Coronary artery (tissue), 2 donors: ENCODE measurements around the gene SLC7A8.
A peak's percentile ranks its signal among the peaks of the same experiment; 100 is the strongest.

Experiments used
- DNase-seq: peaks from one replicate; pipeline ENCODE4 v3.0.0-alpha.2; 2017; ENCODE audit warnings: low spot score
- H3K27ac ChIP-seq, 2 donors: fragments of 200-600 bp; sonication (generic); one replicate each; pipeline ENCODE4 v1.5.1; 2016 to 2019
- H3K4me3 ChIP-seq: fragments of 200-600 bp; sonication (generic); 2 replicates; pipeline ENCODE4 v1.5.1; 2016; ENCODE audit warnings: mild to moderate bottlenecking, moderate library complexity
- CTCF ChIP-seq: fragments of 200-600 bp; sonication (generic); IDR thresholded peaks from one replicate; pipeline ENCODE4 v1.5.1; 2019; ENCODE audit warnings: antibody characterized with exemption

The SLC7A8 gene

GRCh38 chr14:23193432-23193831 is 10.0 kb upstream of the SLC7A8 start:
- no peak for DNase-seq
- no peak overlapping the region for H3K4me3 ChIP-seq
- H3K27ac ChIP-seq: no peak overlapping the region
- TF ChIP-seq CTCF: no peak

GRCh38 chr14:23187925-23188324 is 4.5 kb upstream of the SLC7A8 start:
- TF ChIP-seq CTCF: no peak
- Histone ChIP-seq H3K27ac (no peak overlapping the region), H3K4me3 (no peak overlapping the region)
- DNase-seq: no peak

GRCh38 chr14:23186913-23187654 is 3.6 kb upstream of the SLC7A8 start:
- peak; percentile 79 for TF ChIP-seq CTCF
- no peak for DNase-seq
- H3K4me3 ChIP-seq: no peak overlapping the region
- no peak overlapping the region for H3K27ac ChIP-seq

- Histone ChIP-seq H3K27ac (no peak overlapping the region), H3K4me3 (no peak overlapping the region)
- DNase-seq: no peak
- TF ChIP-seq CTCF: no peak
Observed at GRCh38 chr14:23185063-23185462, 1.6 kb upstream of the SLC7A8 start.

GRCh38 chr14:23183158-23183470 is 346 bp downstream of the SLC7A8 start:
- H3K27ac ChIP-seq: peak overlapping the region; percentile 14 to 73
- no peak for DNase-seq
- TF ChIP-seq CTCF: no peak

GRCh38 chr14:23182372-23183157 is 895 bp downstream of the SLC7A8 start:
- DNase-seq: no peak
- Histone ChIP-seq H3K27ac (peak overlapping the region; percentile 73 to 88), H3K4me3 (peak overlapping the region; percentile 72)
- no peak for TF ChIP-seq CTCF

More at GRCh38 chr14:23183158-23183470, 346 bp downstream of the SLC7A8 start:
- peak overlapping the region; percentile 72 for H3K4me3 ChIP-seq

- DNase-seq: no peak
- H3K27ac ChIP-seq: peak overlapping the region; percentile 73 to 88
- peak overlapping the region; percentile 72 for H3K4me3 ChIP-seq
- no peak for TF ChIP-seq CTCF
Observed at GRCh38 chr14:23181946-23182345, 1.5 kb downstream of the SLC7A8 start.
